ENCODE results near the gene SLC24A3. TPM values are rescaled to one million over a fixed set of nuclear protein-coding genes. Genes with fewer than 3 reads are reported as not detected.
A peak's percentile ranks its signal among the peaks of the same experiment; 100 is the strongest.

Gene SLC24A3
- total RNA-seq = not detected

- CTCF ChIA-PET = no interaction called here
- Mint-ChIP-seq H3K27me3 (peaks cover 52% of the 10 kb centered on the region), H3K36me3 (no peaks in the 10 kb centered on the region), H3K4me3 (no peak within 1 kb of the TSS), H3K9me3 (ENCODE audit: low read depth) (no peaks in the 10 kb centered on the region), H3K27ac (no peak within 1 kb of the TSS), H3K4me1 (peaks cover 1% of the 10 kb centered on the region)
- DNase-seq (no peak), ATAC-seq (peak; percentile 23)
Observed at GRCh38 chr20:19212469-19212815, at the start of gene SLC24A3. TSS of gene SLC24A3 (plus strand) at chr20:19212642.

GRCh38 chr20:19170148-19170547 lies 42.3 kb upstream of the SLC24A3 start:
- H3K27ac Mint-ChIP-seq = no peak overlapping the region
- H3K4me1 Mint-ChIP-seq = no peaks in the 10 kb centered on the region
- H3K9me3 Mint-ChIP-seq (ENCODE audit: low read depth) = peaks cover under 1% of the 10 kb centered on the region
- no peaks in the 10 kb centered on the region for H3K27me3 Mint-ChIP-seq
- CTCF ChIA-PET = no interaction called here
- ATAC-seq (no peak), DNase-seq (no peak)
- no peaks in the 10 kb centered on the region for H3K36me3 Mint-ChIP-seq
- H3K4me3 Mint-ChIP-seq = no peak overlapping the region

GRCh38 chr20:19172637-19173036 lies 39.8 kb upstream of the SLC24A3 start:
- ATAC-seq (no peak), DNase-seq (no peak)
- no peaks in the 10 kb centered on the region for H3K9me3 Mint-ChIP-seq (ENCODE audit: low read depth)
- H3K36me3 Mint-ChIP-seq = no peaks in the 10 kb centered on the region
- H3K27me3 Mint-ChIP-seq = no peaks in the 10 kb centered on the region
- no peak overlapping the region for H3K4me3 Mint-ChIP-seq
- H3K27ac Mint-ChIP-seq = no peak overlapping the region
- H3K4me1 Mint-ChIP-seq = no peaks in the 10 kb centered on the region
- CTCF ChIA-PET = no interaction called here

DNA sequence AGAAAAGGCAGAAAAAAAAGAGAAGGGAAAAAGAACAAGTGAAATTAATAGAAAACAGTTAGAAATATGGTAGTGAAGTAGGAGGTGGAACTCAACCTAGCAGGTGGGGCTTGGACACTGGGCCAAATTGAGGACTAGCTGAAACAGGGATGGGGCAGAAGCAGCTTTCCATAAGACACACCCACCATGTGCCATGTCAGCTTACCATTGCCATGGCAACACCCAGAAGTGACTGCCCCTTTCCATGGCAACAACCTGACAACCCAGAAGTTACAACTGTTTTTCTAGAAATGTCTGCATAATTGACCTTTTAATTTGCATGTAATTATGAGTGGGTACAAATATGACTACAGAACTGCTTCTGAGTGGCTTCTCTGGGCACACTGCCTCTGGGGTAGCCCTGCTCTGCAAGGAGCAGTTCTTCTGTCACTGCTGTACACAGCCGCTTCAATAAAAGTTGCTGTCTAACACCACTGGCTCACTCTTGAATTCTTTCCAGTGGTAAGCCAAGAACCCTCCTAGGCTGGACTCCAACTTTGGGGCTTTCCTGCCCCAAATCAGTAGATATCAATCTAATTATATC lies 35.9 kb upstream of the SLC24A3 start:
- DNase-seq (no peak), ATAC-seq (no peak)
- H3K4me3 Mint-ChIP-seq = no peak overlapping the region
- H3K27me3 Mint-ChIP-seq = no peaks in the 10 kb centered on the region
- H3K4me1 Mint-ChIP-seq = no peaks in the 10 kb centered on the region
- H3K27ac Mint-ChIP-seq = no peak overlapping the region
- H3K9me3 Mint-ChIP-seq (ENCODE audit: low read depth) = no peaks in the 10 kb centered on the region
- H3K36me3 Mint-ChIP-seq = no peaks in the 10 kb centered on the region
- CTCF ChIA-PET = no interaction called here

DNA sequence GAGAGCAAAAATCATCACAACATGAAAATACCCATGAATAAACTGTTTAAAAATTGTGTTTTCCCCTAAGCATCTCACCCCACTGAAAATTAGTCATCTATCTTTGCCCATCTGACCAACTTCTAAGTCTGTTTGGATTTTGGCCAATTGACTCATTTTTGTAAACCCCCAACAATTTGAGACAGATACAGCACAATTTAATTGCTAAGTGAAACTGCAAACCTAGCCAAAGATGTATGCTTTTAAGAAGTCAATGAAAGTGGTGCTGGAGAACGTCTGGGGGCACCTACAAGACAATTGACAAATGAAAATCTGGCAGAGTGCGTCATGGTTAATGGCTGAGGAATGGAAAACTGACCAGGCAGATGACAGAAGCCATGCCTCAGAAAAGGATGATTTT lies 30.9 kb upstream of the SLC24A3 start:
- ATAC-seq (no peak), DNase-seq (no peak)
- Mint-ChIP-seq H3K27me3 (no peaks in the 10 kb centered on the region), H3K4me3 (no peak overlapping the region), H3K27ac (no peak overlapping the region), H3K36me3 (no peaks in the 10 kb centered on the region), H3K4me1 (no peaks in the 10 kb centered on the region), H3K9me3 (ENCODE audit: low read depth) (no peaks in the 10 kb centered on the region)
- CTCF ChIA-PET = no interaction called here

- ATAC-seq (no peak), DNase-seq (no peak)
- no peak overlapping the region for H3K4me3 Mint-ChIP-seq
- H3K4me1 Mint-ChIP-seq = no peaks in the 10 kb centered on the region
- CTCF ChIA-PET = interaction anchor here (0.6 kb wide), 1 partner anchor 12 kb away, joined by 3 read pairs; no protein-coding TSS in a partner anchor
- no peaks in the 10 kb centered on the region for H3K9me3 Mint-ChIP-seq (ENCODE audit: low read depth)
- H3K27ac Mint-ChIP-seq = no peak overlapping the region
- H3K36me3 Mint-ChIP-seq = no peaks in the 10 kb centered on the region
- no peaks in the 10 kb centered on the region for H3K27me3 Mint-ChIP-seq
Observed at GRCh38 chr20:19185083-19185482, 27.4 kb upstream of the SLC24A3 start.

DNA sequence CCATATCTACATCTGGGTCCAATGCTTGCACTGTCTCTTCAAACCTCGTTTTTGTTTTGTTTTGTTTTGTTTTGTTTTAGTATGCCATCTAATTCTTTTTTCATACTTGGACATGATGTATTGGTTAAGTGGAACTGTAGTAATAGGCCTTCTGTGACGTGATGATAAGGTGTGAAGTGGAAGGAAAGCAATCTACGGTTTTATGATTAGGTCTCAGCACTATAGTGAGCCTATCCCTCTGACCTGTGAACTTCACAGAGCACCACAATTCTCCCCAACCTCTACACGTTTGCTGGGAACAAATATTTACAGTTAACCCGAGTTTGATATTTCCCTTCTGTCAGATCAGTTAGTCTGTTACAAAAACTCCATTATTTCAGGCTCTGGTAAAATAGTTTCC lies 19.1 kb upstream of the SLC24A3 start:
- ATAC-seq (no peak), DNase-seq (no peak)
- Mint-ChIP-seq H3K9me3 (ENCODE audit: low read depth) (no peaks in the 10 kb centered on the region), H3K4me1 (no peaks in the 10 kb centered on the region), H3K4me3 (no peak overlapping the region), H3K27me3 (no peaks in the 10 kb centered on the region), H3K36me3 (no peaks in the 10 kb centered on the region), H3K27ac (no peak overlapping the region)
- CTCF ChIA-PET = no interaction called here

DNA sequence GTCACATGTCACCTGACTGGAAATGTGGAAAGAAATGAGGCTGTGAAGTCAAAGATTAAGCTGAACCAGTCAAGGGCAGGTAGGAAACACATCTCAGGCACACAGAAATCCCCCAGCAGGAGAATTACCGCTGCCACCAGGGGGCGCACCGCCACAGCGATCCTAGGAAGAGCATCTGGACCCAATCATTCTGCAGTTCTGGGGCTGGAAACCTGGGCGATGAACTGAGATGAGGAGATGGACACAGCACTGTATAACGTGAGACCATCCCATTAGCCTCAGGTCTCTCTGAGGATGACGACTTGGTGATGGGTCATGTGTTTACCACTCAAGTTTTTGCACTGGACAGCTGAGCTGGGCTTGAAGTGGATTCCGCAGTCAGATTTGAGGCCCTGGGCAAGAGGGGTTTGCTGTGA lies 6.5 kb upstream of the SLC24A3 start:
- no peaks in the 10 kb centered on the region for H3K4me1 Mint-ChIP-seq
- H3K27me3 Mint-ChIP-seq = peaks cover 14% of the 10 kb centered on the region
- peak; percentile 71 for DNase-seq
- CTCF ChIA-PET = interaction anchor here (0.7 to 3.2 kb wide), 10 partner anchors 11 to 573 kb away, joined by 3 to 19 read pairs (median 4); no protein-coding TSS in a partner anchor
- ATAC-seq = peak; percentile 47
- no peaks in the 10 kb centered on the region for H3K9me3 Mint-ChIP-seq (ENCODE audit: low read depth)
- no peak overlapping the region for H3K4me3 Mint-ChIP-seq
- no peaks in the 10 kb centered on the region for H3K36me3 Mint-ChIP-seq
- H3K27ac Mint-ChIP-seq = no peak overlapping the region

- no peak overlapping the region for H3K4me3 Mint-ChIP-seq
- H3K9me3 Mint-ChIP-seq (ENCODE audit: low read depth) = no peaks in the 10 kb centered on the region
- ATAC-seq (no peak), DNase-seq (no peak)
- H3K27ac Mint-ChIP-seq = no peak overlapping the region
- CTCF ChIA-PET = interaction anchor here (1.0 to 3.2 kb wide), 3 partner anchors 12 to 454 kb away, joined by 4 to 19 read pairs (median 16); no protein-coding TSS in a partner anchor
- no peaks in the 10 kb centered on the region for H3K4me1 Mint-ChIP-seq
- H3K36me3 Mint-ChIP-seq = no peaks in the 10 kb centered on the region
- peaks cover 24% of the 10 kb centered on the region for H3K27me3 Mint-ChIP-seq
Observed at GRCh38 chr20:19207541-19207940, 4.9 kb upstream of the SLC24A3 start.

GRCh38 chr20:19210391-19211155 lies 1.9 kb upstream of the SLC24A3 start:
- peaks cover 1% of the 10 kb centered on the region for H3K4me1 Mint-ChIP-seq
- DNase-seq (no peak), ATAC-seq (no peak)
- no peaks in the 10 kb centered on the region for H3K36me3 Mint-ChIP-seq
- H3K27ac Mint-ChIP-seq = no peak overlapping the region
- H3K4me3 Mint-ChIP-seq = no peak overlapping the region
- no peaks in the 10 kb centered on the region for H3K9me3 Mint-ChIP-seq (ENCODE audit: low read depth)
- CTCF ChIA-PET = no interaction called here
- peaks cover 47% of the 10 kb centered on the region for H3K27me3 Mint-ChIP-seq

GRCh38 chr20:19211252-19211651 lies 1.2 kb upstream of the SLC24A3 start:
- Mint-ChIP-seq H3K4me3 (no peak overlapping the region), H3K36me3 (no peaks in the 10 kb centered on the region), H3K9me3 (ENCODE audit: low read depth) (no peaks in the 10 kb centered on the region), H3K27ac (no peak overlapping the region), H3K27me3 (peaks cover 49% of the 10 kb centered on the region), H3K4me1 (peaks cover 1% of the 10 kb centered on the region)
- DNase-seq = no peak
- CTCF ChIA-PET = no interaction called here
- ATAC-seq = no peak

DNA sequence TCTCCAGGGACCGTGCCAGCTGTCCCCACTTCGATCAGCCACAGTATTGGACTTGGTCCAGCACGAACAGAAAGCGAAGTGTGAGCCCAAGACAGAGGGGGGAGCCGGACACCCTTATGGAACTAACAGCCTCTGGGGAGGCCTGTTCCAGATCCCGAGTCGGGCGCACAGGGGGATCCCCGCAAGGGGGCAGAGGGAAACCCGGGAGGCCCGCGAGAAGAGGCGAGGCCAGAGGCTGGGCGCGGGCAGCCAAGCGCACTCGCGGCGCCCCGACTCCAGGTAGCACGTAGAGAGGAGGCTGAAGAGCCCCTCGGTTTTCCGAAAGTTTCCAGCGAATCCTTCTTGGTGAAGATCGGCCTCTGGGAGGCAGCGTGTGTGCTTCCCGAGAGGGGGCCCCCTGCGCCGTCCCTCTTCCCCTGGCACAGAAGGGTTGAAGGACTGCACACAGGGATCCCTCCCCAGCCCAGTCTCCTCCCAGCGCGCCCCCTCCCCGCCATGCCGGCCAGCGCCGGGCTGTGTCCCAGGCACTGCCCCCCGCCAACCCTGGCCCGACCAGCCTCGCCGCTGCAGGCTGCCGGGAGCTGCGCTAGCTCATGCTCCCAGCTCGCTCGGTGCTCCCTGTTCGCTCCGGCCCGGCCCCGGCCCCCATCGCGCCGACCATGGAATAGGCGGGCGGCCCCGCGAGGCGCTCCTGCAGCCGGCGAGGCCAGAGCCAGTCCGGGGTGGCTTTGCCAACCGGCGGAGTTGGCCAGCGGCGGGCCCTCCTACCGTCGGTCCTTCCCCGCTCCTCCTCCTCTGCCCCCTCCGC lies 577 bp upstream of the SLC24A3 start:
- ATAC-seq (no peak), DNase-seq (no peak)
- H3K4me1 Mint-ChIP-seq = peaks cover 1% of the 10 kb centered on the region
- H3K36me3 Mint-ChIP-seq = no peaks in the 10 kb centered on the region
- peaks cover 51% of the 10 kb centered on the region for H3K27me3 Mint-ChIP-seq
- H3K9me3 Mint-ChIP-seq (ENCODE audit: low read depth) = no peaks in the 10 kb centered on the region
- H3K27ac Mint-ChIP-seq = no peak overlapping the region
- no peak overlapping the region for H3K4me3 Mint-ChIP-seq
- CTCF ChIA-PET = no interaction called here

DNA sequence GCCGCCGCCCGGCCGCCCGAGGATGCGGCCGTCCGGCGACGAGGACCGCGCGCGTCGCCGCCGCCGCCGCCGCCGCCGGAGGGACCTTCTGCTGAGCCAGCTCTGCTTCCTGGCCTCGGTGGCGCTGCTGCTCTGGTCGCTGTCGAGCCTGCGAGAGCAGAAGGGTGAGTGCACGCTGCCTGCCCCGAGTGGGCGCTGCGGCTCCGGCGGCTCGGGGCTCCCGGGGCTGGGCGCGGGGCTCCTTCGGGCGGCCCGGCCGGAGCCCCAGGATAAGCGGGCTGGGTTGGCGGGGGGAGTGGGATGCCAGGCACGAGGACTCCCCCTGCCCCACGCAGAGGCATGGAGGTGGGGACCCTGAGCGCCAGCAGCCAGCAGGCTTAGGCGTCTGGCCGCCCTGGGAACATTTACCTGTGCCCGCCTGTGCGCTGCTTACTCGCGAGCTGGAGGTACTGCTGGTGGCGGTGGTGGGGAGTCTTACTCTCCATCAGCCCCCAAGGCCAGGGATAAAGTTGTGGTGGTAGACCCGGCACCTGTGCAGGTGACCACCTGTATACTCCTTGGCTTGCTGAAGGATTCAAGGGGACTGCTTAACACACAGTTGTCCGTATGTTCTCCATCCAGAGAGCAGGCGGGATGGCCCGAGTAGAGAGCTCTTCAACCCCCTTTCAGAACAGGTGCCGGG lies 520 bp downstream of the SLC24A3 start:
- Mint-ChIP-seq H3K4me1 (peaks cover 1% of the 10 kb centered on the region), H3K4me3 (no peak overlapping the region), H3K36me3 (no peaks in the 10 kb centered on the region), H3K27me3 (peaks cover 52% of the 10 kb centered on the region), H3K9me3 (ENCODE audit: low read depth) (no peaks in the 10 kb centered on the region), H3K27ac (no peak overlapping the region)
- DNase-seq (peak; percentile 53), ATAC-seq (peak; percentile 60)
- CTCF ChIA-PET = interaction anchor here (1.3 kb wide), 1 partner anchor 8 kb away, joined by 4 read pairs; no protein-coding TSS in a partner anchor
